ENCODE measurements around the gene CD164L2.
A peak's percentile ranks its signal among the peaks of the same experiment; 100 is the strongest.
"Not testable (repeated sequence)": the region's sequence is repeated elsewhere in the genome, so short reads cannot be mapped to it uniquely, and the experiment has no call there.

Gene CD164L2

DNA sequence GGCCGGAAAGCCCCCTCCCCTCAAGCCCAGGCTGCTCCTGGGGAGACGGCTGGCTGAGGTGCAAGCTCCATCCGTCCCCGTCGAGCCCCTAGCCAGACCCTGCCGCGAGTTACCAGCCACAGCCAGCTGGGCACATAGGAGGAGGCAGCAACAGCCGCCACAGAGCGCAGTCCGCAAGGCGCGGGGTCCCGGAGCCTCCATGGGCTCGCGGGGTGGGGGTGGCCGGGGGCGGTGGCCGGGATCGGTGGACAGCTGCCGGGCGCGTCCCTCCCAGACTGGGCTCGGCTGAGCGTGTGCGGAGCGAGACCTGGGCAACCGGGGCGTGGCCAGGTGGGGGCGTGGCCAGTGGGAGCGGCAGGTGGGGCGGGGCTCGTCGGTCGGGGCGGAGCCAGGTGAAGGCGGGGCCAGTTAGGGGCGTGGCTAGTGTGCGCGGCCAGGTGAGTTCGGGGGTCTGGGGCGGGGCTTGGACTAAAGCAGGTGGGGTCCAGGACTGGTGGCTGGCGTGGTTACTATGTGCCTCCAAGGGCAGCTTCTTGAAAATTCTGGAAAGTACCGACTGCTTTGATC is at the start of gene CD164L2:
Gene CD164L2 (minus strand): TSS at position 295 of the 567 bp plus-strand sequence. CDS start 94 bp downstream, at position 201.
- peak in 1 of 2 donors; percentile 37 for DNase-seq (ENCODE audit: low read depth in 2 of 2)

DNA sequence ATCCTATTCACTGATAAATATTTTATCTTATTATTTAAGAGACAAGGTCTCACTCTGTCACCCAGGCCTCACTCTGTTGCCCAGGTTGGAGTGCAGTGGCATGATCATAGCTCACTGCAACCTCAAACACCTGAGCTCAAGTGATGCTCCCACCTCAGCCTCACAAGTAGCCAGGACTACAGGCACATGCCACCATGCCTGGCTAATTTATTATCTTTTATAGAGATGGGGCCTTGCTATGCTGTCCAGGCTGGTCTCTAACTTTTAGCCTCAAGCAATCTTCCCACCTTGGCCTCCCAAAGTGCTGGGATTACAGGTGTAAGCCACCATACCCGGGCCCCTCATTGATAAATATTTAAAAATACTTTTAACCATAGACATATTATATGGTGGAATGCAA is 49.6 kb upstream of the CD164L2 start:
- not testable (repeated sequence) for DNase-seq (ENCODE audit: low read depth in 2 of 2)

DNA sequence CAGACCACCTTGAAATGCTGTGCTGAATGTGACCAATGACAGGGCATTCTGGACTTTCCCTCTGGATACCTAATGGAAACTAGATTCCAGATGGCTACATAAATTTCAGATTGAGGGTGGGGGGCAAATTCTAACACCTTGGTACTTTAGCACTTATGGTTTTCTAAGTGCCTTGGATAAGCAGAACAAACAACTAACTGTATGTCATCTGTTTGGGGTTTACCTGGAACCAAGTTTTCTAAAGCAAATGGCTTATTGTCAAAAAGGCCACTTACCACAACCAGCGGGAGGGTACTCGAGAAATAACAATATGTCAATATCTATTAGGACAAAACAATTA is 48.4 kb upstream of the CD164L2 start:
- DNase-seq (ENCODE audit: low read depth in 2 of 2): no peak

DNA sequence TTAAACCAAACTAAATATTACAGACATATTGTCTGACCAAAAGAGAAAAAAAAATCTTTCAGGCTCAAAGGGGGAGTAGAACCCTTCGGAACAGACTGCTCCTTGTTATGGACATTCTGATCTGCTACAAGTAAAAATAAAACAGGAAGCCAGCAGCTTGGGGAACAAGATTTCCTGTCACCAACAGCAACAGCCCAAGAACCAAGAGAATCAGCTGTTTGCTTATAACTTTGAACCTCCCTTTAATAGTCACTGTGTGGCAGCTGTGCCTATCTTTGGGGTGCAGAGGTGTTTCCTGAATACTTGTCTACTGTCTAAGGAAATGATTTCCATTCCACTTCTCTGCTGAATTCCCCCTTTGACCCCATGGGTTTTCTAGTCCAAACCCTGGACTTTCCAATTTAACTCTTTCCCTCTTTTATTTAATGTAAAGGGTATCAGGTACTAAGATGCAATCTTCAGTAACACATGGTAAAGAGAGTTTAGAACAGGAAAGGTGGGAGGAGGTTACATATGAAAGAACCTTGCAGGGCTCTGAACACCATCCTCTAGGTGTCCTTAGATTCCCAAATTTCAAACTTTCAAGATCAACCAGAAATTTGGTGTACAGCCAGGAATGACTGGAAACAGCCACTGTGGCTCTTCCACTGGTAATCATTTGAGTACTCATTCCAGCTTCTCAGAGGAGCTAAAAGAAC is 47.9 kb upstream of the CD164L2 start:
- DNase-seq (ENCODE audit: low read depth in 2 of 2): no peak

DNA sequence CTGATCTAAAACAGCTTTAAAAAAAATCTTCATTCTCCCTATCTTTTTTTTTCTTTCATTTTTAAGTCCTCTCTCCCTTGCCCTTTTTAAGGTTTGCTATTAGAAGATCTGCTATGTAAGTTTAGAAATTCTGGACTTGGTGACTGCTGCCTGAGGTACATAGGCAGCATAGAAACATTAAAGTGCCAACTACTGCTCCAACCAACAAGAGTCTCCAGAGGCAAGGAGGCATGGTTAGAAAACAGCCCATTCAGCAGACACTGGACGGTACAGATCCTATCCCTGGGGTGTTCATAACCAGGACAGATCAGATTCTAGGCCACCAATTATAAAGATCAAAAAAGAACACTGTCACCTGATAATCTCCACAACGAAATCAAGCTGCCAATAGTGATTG is 45.9 kb upstream of the CD164L2 start:
- DNase-seq (ENCODE audit: low read depth in 2 of 2): no peak

DNA sequence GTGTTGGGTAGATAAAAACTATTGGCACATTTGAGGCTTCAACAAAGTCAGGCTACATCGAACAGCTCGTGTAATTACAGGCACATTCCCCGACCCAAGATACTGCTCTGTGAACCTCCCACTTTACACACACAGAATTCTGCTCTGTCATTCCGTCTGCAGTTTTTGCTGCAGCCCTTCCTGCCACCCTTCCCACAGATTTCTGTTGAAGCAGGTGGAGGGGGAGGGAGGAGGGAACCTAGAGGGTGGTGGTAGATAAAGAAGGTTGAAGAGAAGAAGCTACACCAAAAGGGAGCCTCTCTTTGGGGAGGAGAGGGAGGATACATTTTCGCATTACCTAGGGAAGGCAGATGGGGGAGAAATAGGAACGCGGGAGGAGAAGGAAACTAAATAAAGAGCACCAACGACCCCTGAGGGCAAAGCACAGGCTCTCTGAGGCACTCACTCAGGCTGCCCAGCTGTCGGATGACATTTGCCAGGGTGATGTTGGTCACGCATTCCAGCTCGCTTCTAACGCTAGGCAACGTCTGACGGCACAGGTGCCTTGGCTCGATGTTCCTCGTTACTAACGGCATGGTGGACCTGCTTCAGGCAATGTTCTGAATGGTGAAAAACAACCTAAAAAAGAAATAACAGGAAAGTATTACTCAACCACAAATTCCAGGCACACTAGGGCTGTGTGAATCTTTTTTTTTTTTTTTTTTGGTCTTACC is 45.3 kb upstream of the CD164L2 start:
- no peak for DNase-seq (ENCODE audit: low read depth in 2 of 2)

DNA sequence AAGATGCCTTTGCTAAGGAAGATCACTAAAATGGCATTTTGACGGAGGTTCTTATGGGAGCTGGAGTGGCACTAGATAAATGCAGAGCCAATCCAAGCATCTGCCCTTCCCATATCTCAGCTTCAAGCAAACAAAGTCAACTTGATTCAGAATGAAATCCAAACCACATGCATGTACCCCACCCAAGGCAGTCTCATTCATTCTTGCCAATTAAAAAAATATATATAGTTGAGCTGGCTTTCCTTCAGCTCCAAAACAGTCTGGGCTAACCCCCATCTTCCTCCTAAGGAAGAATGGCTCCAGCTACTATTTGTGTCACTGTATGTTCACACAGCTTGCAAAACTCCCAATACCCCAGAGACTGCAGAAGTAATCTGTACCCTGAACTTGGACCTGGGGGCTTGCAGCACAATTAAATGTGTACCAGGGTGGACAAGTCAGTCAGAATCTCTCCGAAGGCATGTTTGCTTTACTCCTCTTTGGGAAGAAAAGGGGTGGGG is 44.7 kb upstream of the CD164L2 start:
- no peak for DNase-seq (ENCODE audit: low read depth in 2 of 2)

DNA sequence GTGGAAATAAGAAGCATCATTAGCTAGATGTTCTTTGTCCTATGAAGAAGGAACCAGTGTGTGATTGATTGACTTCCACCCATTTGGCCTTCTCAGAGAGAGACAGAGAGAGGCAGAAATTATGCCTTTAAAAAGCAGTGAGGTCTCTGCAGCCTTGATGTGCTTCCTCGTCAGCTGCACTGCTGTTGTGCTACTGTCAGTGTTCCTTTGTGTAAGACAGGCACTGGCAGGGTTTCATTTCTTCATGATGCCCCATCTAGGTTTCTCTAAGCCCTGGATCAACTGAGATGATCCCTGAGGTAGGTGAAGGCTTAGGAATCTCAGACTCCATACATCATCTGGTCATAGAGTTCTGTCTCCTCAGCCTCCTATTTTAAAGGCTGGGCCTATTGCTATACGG is 44.2 kb upstream of the CD164L2 start:
- no peak for DNase-seq (ENCODE audit: low read depth in 2 of 2)

DNA sequence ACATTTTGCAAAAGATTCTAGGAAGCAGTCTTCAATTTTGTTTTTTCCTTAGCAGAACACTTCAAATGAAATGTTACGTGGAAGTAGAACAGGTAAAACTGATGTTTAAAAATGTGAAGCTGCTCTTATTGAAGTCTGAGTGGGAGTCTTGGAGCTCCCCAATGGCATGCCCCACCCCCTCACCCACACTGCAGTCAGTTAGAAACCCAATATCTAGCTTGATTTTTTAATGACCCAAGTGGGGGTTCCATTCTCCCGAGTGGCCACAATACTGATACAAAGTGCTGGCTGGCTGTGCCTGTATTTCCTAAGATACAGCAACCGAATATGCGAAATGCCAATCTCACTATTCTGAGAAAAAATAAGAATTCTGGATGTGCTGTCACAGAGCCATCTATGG is 40.6 kb upstream of the CD164L2 start:
- DNase-seq (ENCODE audit: low read depth in 2 of 2): no peak

DNA sequence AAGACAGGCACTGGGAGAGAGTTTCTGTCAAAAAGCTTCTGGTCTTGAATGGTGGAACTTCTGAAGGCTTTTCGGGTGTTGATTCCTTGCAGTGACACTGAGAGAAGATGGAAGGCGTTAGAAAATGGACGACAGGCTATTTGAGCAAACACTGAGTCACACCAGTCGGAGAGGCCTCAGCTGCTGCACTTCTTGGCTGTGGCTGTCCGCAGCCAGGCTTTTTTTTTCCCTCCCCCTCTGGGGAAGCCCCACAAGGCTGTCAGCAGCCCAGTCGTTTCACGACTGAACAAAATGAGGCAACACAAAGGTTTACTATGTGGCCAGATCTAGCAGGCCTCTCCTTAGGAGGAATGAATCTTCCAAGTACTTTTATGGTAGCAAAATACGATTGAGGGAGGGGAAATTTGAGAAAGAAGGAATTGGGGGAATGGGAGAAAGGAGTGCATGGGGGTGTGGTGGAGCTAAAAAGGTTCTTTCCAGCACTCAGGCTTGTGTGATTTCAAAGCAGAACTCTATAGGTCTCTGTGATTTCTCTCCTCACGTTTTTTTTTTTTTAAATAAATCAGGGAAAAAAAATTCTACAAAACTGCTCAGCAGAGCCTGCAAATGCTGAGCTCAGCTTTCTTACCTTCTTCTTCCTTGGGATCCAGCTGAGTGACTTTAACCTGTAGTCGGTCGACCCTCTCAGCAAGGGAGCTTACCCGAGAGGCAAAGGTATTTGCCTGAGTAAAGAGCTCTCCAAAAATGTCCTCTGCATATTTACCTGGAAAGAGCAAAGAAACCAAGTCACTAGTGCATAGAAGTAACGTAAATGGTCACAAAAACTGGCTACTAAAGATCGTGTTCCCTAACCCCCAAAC is 35.4 kb upstream of the CD164L2 start:
- peak; percentile 37 to 38 for DNase-seq (ENCODE audit: low read depth in 2 of 2)

DNA sequence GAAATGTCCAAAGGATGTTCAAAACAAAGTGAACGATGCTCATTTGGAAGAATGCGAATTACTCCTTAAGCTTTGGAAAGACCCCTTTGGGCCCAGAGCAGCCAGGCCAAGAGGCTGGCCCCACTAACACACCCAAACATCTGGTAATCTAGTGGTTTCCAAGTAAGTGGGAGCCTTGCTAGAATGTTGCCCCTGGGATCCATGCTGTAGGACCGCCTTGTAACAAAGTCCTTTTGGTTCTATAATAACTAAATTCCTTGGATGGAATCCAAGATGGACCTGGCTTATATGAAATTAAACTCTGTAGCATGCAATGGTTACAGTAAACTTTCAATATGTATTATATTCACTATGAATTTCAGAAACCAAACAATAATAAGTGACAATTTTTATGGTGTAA is 34.6 kb upstream of the CD164L2 start:
- no peak for DNase-seq (ENCODE audit: low read depth in 2 of 2)

DNA sequence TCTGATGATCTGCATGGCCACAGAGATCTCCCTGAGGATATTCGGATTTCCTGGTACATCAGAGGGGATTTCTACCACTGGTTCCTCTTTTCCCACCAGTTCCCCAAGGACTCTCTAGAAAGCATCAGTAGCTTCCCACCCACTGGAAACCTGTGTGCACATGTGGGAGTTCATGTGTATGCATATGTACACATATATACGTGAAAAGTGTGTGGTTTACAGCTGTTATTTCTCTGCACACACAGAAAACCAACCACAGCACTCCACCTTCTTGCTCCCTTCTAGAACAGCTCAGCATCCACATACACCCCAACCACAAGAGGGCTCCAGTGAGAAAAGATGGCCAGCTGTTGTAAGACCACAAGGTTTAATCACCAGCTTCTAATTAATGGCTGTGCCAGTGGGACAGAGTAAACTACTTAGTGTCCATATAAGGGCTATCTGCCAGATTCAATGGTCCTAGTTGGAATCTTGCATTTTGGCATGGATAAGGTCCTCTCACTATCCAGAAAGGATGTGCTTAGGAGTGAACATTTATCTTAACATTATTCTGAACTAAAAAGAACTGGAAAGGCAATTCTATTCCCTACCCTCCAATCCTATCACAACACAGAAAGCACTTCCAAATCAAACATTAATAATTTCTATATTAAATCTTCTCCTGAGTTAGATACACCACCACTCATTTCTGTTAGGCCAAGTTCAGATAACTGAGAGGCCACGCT is 33.4 kb upstream of the CD164L2 start:
- no peak for DNase-seq (ENCODE audit: low read depth in 2 of 2)

DNA sequence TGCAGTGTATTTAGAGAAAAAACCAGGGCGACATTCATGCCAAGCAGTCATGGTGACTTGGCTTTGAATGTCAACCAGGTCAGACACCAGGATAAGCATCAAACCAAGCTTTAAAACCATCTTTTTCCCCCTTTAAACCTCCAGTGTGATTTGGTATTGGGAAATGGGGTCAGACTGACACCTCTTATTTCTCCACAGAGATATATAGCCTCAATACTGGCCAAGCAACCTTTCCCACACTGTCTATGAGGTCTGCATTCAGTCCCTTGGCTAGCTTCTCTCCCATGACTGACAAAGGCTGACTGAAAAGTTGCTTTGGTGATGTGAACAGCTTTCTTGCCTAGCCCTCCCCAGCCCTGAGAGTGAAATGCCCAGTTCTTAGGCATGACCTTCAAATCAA is 31.0 kb upstream of the CD164L2 start:
- DNase-seq (ENCODE audit: low read depth in 2 of 2): no peak

DNA sequence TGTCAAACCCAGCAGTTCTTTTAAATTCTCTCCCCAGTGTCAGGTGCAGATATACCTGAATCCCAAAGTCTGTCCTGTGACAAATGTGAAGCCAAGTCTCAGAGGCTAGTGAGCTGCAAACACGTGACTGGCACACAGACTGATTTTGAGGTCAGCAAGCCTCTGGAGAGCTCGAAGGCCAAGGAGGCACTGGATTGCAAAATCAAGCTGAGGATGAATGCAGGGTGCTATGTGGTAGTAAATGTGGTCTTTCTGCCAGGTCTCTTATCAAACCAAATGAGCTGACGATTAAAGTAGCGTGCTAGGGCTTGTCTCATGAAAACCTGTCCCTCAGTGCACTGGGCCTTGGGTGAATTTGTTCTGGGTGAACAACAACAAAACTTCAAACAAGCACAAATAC is 29.9 kb upstream of the CD164L2 start:
- no peak for DNase-seq (ENCODE audit: low read depth in 2 of 2)

DNA sequence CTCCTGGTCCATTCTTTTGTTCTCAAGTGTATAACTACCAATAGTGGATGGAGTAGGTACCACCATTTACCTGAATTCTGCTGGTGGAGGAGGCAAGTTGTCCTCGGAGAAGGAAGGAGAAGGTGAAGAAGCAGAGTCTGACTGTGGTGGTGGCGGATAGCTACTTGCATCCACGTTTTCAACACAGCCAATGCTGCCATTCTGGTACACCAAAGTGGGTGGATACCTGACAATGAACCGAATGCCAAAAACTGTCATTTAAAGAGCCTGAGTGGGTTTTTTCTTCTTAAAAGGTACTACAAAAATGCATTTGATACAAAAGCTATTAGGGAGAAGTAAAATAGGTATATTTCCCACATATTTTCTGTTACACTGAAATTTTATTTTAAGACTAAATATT is 29.4 kb upstream of the CD164L2 start:
- DNase-seq (ENCODE audit: low read depth in 2 of 2): no peak

DNA sequence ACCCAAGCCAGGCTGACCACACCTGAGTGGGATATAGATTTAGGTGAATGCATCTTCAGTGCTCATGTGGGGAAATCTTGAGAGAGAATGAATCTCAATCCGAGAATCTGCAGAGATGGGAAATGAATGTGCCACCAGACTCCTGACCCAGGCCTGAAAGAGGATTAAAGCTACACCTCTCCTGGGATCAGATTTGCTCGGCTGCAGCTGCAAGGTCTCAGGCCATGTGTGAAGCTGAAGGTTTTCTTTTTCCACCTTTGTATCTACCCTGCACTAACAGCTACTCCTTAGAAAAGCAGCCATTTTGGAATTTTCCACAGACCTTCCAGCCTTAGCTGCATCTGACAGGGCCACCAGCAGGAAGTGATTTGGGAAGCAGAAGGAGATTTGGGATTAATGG is 27.6 kb upstream of the CD164L2 start:
- no peak for DNase-seq (ENCODE audit: low read depth in 2 of 2)

DNA sequence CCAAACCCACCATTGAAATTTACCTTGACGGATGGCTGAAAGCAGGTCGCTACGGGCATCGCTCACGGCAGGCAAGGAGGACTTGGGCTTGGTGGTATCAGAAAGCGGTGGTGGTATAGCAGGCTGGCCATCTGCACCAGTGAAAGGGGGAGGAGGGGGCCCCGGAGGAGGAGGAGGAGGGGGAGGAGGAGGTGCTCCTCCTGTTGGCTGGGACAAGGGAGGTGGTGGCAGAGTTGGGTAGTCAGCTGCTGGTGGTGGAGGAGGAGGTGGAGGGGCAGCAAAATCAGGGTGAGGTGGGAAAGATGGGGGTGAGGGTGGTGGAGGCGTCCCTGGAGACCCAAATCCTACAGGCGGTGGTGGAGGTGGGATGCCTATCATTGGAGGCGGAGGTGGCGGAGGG is 26.5 kb upstream of the CD164L2 start:
- no peak for DNase-seq (ENCODE audit: low read depth in 2 of 2)

DNA sequence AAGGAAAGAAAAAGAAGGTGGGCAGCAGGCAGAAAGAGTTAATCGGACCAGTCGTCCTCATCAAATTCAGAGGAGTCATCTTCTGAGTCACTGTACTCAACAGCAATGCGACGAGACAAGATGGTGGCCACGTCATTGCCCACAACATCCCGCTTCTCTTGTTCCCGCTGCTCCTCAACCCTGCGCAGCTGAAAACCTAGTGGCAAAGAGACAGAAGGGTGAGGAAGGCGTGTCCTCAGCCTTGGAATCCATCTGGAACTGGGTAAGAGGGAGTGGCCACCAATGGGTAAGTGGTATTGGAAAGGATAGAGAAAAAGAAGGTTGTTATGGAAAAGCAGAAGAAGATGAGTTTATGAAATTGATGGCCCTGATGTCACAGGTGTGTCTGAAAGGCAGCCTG is 25.0 kb upstream of the CD164L2 start:
- DNase-seq (ENCODE audit: low read depth in 2 of 2): no peak

DNA sequence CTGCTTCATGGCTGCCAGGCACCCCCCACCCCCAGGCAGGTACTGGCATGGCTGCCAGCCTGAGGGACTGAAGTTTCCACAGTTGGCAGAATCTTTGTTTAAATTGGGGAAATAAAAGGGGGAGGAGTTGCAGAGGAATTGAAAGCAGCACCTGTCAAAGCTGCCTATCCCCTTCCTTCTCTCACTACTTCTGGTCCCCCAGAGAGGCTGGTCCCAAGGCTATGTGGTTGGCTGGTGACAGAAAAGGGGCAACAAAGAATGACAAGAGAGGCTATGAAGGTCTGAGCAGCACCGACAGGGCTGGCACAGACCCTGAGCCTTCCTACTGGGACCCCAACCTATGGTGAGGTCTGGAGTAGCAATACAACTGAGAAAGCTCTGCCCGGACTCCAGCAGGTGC is 23.7 kb upstream of the CD164L2 start:
- DNase-seq (ENCODE audit: low read depth in 2 of 2): not testable (repeated sequence)

DNA sequence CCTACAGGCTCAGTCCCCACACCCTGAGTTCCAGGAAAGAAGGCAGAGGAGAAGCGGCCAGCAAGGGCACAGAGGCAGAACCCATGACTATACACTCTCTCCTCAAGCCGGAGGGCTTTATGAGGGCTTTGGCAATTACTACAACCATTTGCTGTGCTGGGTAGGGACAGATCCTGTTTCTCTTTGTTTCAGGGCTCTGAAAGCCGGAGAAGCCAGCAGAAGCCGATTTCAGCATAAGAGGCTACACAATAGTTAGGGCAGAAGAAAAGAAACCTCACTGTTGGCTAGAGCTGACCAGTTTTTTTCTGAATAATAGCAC is 23.2 kb upstream of the CD164L2 start:
- DNase-seq (ENCODE audit: low read depth in 2 of 2): no peak

DNA sequence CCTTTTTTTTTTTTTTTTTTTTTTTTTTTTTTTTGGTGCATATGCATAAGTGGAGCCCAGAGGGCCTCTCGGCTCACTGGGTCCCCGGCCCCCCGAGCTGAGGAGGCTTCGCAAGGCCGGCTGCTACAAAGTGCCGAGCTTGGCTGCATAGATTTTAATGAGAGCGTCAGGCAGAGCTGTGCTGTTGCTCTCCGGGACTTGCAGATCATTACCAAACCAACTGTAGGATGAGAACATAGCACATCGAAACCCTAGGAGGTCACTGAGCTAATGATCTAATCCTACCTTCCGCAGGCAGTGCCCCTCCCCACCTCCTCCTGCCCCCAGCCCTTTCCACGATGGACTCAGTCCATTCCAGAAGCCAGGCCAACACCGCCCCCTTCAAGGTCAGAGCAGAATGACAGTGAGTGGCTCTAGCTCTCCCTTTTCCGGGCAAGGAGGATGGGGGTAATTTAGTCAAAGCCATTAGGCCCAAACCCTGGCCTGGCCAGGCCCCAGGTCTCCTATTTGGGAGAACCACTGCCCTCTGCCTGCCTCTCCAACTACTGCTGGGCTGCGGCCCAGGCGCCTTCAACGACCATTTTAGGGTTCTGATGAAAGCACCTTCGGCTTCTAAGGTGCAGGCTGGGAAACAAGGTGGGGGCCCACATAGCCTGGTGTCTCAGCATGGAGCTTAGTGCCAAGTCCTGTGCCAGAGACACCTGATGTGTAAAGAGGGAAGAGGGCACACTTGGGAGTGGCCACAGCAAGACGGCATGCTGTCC is 22.6 kb upstream of the CD164L2 start:
- DNase-seq (ENCODE audit: low read depth in 2 of 2): not testable (repeated sequence)
